SJCRH30 (cell line): ENCODE results near the gene PRKN. TPM values are rescaled to one million over a fixed set of nuclear protein-coding genes. Genes with fewer than 3 reads are reported as not detected.
"Not testable (repeated sequence)": the region's sequence is repeated elsewhere in the genome, so short reads cannot be mapped to it uniquely, and the experiment has no call there.

Experiments used
- DNase-seq, 2 experiments: peaks; one replicate each; pipeline ENCODE4 v3.0.0-alpha.2; 2015 to 2020
- H3K27ac ChIP-seq: fragments of 250-450 bp; sonication (Bioruptor Pico); 2 replicates; pipeline ENCODE4 v1.5.1; 2020; ENCODE audit warnings: mild to moderate bottlenecking, moderate library complexity
- H3K27me3 ChIP-seq: fragments of 250-450 bp; sonication (Bioruptor Pico); 2 replicates; pipeline ENCODE4 v1.5.1; 2020; ENCODE audit warnings: mild to moderate bottlenecking, moderate library complexity
- H3K36me3 ChIP-seq: fragments of 250-450 bp; sonication (Bioruptor Pico); 2 replicates; pipeline ENCODE4 v1.5.1; 2020; ENCODE audit warnings: mild to moderate bottlenecking, moderate library complexity
- H3K4me1 ChIP-seq: fragments of 250-450 bp; sonication (Bioruptor Pico); 2 replicates; pipeline ENCODE4 v1.5.1; 2020; ENCODE audit warnings: mild to moderate bottlenecking, moderate library complexity
- H3K4me3 ChIP-seq: fragments of 250-450 bp; sonication (Bioruptor Pico); 2 replicates; pipeline ENCODE4 v1.5.1; 2020; ENCODE audit warnings: mild to moderate bottlenecking, moderate library complexity
- H3K9me3 ChIP-seq: fragments of 250-450 bp; sonication (Bioruptor Pico); replicated peaks from 2 replicates; pipeline ENCODE4 v1.5.1; 2020; ENCODE audit warnings: mild to moderate bottlenecking, moderate library complexity
- total RNA-seq: library from RNA; depleted of rRNA; stranded (reverse); fragments of >200 nt; shearing (Covaris generic); gene quantifications from 2 replicates; pipeline ENCODE4 v1.2.3, GENCODE V29; 2014

The PRKN gene
- total RNA-seq, 1 experiment from 2014 or later = not detected

- no peak for DNase-seq
- Histone ChIP-seq H3K36me3 (no peaks in the 10 kb centered on the region), H3K9me3 (no peaks in the 10 kb centered on the region), H3K27ac (no peak overlapping the region), H3K4me1 (peaks cover 18% of the 10 kb centered on the region), H3K4me3 (no peak overlapping the region), H3K27me3 (no peaks in the 10 kb centered on the region)
These were observed 1193.2 kb downstream of the PRKN start for GRCh38 chr6:161534264-161534873.

- Histone ChIP-seq H3K36me3 (no peaks in the 10 kb centered on the region), H3K4me3 (no peak overlapping the region), H3K4me1 (peaks cover 18% of the 10 kb centered on the region), H3K27ac (no peak overlapping the region), H3K27me3 (no peaks in the 10 kb centered on the region), H3K9me3 (no peaks in the 10 kb centered on the region)
- no peak for DNase-seq
These were observed 1194.3 kb downstream of the PRKN start for GRCh38 chr6:161533266-161533665.

GRCh38 chr6:161532536-161532935 is 1195.0 kb downstream of the PRKN start:
- no peak for DNase-seq
- H3K27me3 ChIP-seq = no peaks in the 10 kb centered on the region
- H3K36me3 ChIP-seq = no peaks in the 10 kb centered on the region
- H3K27ac ChIP-seq = no peak overlapping the region
- H3K9me3 ChIP-seq = no peaks in the 10 kb centered on the region
- H3K4me3 ChIP-seq = no peak overlapping the region
- peaks cover 18% of the 10 kb centered on the region for H3K4me1 ChIP-seq

GRCh38 chr6:161526794-161527193 is 1200.8 kb downstream of the PRKN start:
- Histone ChIP-seq H3K9me3 (0 out of 2 replicates have a peak, but pooled peaks cover 3% of the 10 kb centered on the region), H3K4me3 (no peak overlapping the region), H3K36me3 (no peaks in the 10 kb centered on the region), H3K4me1 (no peaks in the 10 kb centered on the region), H3K27ac (no peak overlapping the region), H3K27me3 (no peaks in the 10 kb centered on the region)
- DNase-seq = no peak

- Histone ChIP-seq H3K9me3 (0 out of 2 replicates have a peak, but pooled peaks cover 3% of the 10 kb centered on the region), H3K4me3 (no peak overlapping the region), H3K27ac (no peak overlapping the region), H3K27me3 (no peaks in the 10 kb centered on the region), H3K4me1 (no peaks in the 10 kb centered on the region), H3K36me3 (no peaks in the 10 kb centered on the region)
- no peak for DNase-seq
These were observed 1204.2 kb downstream of the PRKN start for GRCh38 chr6:161523362-161523761.

- Histone ChIP-seq H3K27ac (no peak overlapping the region), H3K27me3 (no peaks in the 10 kb centered on the region), H3K4me1 (no peaks in the 10 kb centered on the region), H3K9me3 (0 out of 2 replicates have a peak, but pooled peaks cover 3% of the 10 kb centered on the region), H3K4me3 (no peak overlapping the region), H3K36me3 (no peaks in the 10 kb centered on the region)
- no peak for DNase-seq
These were observed 1205.3 kb downstream of the PRKN start for GRCh38 chr6:161522276-161522675.

GRCh38 chr6:161511447-161512095 is 1216.0 kb downstream of the PRKN start:
- no peaks in the 10 kb centered on the region for H3K36me3 ChIP-seq
- no peaks in the 10 kb centered on the region for H3K27me3 ChIP-seq
- H3K4me1 ChIP-seq = peaks cover 15% of the 10 kb centered on the region

GRCh38 chr6:161508341-161508740 is 1219.2 kb downstream of the PRKN start:
- Histone ChIP-seq H3K27ac (no peak overlapping the region), H3K36me3 (no peaks in the 10 kb centered on the region), H3K9me3 (peaks cover 3% of the 10 kb centered on the region; the same call in 1 of the 2 replicates), H3K4me1 (peaks cover 19% of the 10 kb centered on the region), H3K27me3 (no peaks in the 10 kb centered on the region), H3K4me3 (no peak overlapping the region)
- DNase-seq = no peak

More at GRCh38 chr6:161511447-161512095, 1216.0 kb downstream of the PRKN start:
- Histone ChIP-seq H3K27ac (no peak overlapping the region), H3K9me3 (peaks cover 3% of the 10 kb centered on the region; the same call in 1 of the 2 replicates), H3K4me3 (no peak overlapping the region)
- DNase-seq = no peak

- no peaks in the 10 kb centered on the region for H3K36me3 ChIP-seq
- no peak overlapping the region for H3K4me3 ChIP-seq
- peaks cover 19% of the 10 kb centered on the region for H3K4me1 ChIP-seq
- DNase-seq = peak; percentile 92 to 95
- no peaks in the 10 kb centered on the region for H3K27me3 ChIP-seq
- peak overlapping the region; percentile 74 for H3K27ac ChIP-seq
- H3K9me3 ChIP-seq = peaks cover 2% of the 10 kb centered on the region; the same call in 1 of the 2 replicates
These were observed 1220.2 kb downstream of the PRKN start for GRCh38 chr6:161507375-161507774.

- H3K4me1 ChIP-seq = peaks cover 19% of the 10 kb centered on the region
- no peaks in the 10 kb centered on the region for H3K27me3 ChIP-seq
- H3K36me3 ChIP-seq = no peaks in the 10 kb centered on the region
- no peak for DNase-seq
- no peak overlapping the region for H3K27ac ChIP-seq
- H3K9me3 ChIP-seq = no peaks in the 10 kb centered on the region; the same call in 1 of the 2 replicates
- H3K4me3 ChIP-seq = no peak overlapping the region
These were observed 1224.0 kb downstream of the PRKN start for GRCh38 chr6:161503570-161503969.

GRCh38 chr6:161498881-161499280 is 1228.7 kb downstream of the PRKN start:
- Histone ChIP-seq H3K27ac (no peak overlapping the region), H3K9me3 (no peaks in the 10 kb centered on the region), H3K4me3 (no peak overlapping the region), H3K27me3 (no peaks in the 10 kb centered on the region), H3K4me1 (no peaks in the 10 kb centered on the region), H3K36me3 (no peaks in the 10 kb centered on the region)
- DNase-seq = no peak

GRCh38 chr6:161498359-161498758 is 1229.2 kb downstream of the PRKN start:
- Histone ChIP-seq H3K4me1 (no peaks in the 10 kb centered on the region), H3K9me3 (no peaks in the 10 kb centered on the region), H3K36me3 (no peaks in the 10 kb centered on the region), H3K27ac (no peak overlapping the region), H3K27me3 (no peaks in the 10 kb centered on the region), H3K4me3 (no peak overlapping the region)
- peak; percentile 78 to 89 for DNase-seq

- H3K4me3 ChIP-seq = no peak overlapping the region
- H3K36me3 ChIP-seq = no peaks in the 10 kb centered on the region
- H3K27me3 ChIP-seq = no peaks in the 10 kb centered on the region
- no peak overlapping the region for H3K27ac ChIP-seq
- no peaks in the 10 kb centered on the region for H3K4me1 ChIP-seq
- DNase-seq = no peak
- no peaks in the 10 kb centered on the region for H3K9me3 ChIP-seq
These were observed 1230.6 kb downstream of the PRKN start for GRCh38 chr6:161496941-161497340.

GRCh38 chr6:161496271-161496670 is 1231.3 kb downstream of the PRKN start:
- H3K4me3 ChIP-seq, H3K27ac ChIP-seq, H3K36me3 ChIP-seq, H3K4me1 ChIP-seq, DNase-seq, H3K9me3 ChIP-seq, H3K27me3 ChIP-seq: not testable (repeated sequence)

- Histone ChIP-seq H3K4me1 (no peaks in the 10 kb centered on the region), H3K4me3 (no peak overlapping the region), H3K36me3 (no peaks in the 10 kb centered on the region), H3K27me3 (no peaks in the 10 kb centered on the region), H3K27ac (no peak overlapping the region), H3K9me3 (no peaks in the 10 kb centered on the region; the same call in 1 of the 2 replicates)
- no peak for DNase-seq
These were observed 1233.0 kb downstream of the PRKN start for GRCh38 chr6:161494566-161494965.
